Measurements from ENCODE around the gene AHCTF1.

The AHCTF1 gene

DNA sequence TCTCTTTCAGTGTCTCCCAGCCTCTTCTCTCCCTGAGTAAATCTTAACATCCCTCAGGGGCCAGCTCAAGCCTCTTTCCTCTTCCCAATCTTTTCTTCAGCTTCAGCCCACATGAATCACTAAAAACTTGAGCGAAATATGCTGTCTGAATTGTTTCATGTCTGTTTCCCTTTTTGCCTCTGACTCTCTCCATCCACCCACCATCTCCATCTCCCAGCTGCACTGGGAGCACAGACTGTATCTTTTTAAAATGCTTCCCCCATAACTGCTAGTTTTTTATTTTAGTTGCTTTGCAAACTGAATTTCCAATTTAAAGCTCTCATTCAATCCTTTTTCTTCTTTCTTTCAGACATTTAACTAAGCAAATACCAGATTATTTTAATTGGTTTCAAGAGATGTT is 3.0 kb upstream of the AHCTF1 start:
- H3K4me3 ChIP-seq (replicated peaks; ENCODE audit: low read depth, low read length): no peak overlapping the region
- DNase-seq (ENCODE audit: low read depth): no peak
- TF ChIP-seq, protein P1, sequence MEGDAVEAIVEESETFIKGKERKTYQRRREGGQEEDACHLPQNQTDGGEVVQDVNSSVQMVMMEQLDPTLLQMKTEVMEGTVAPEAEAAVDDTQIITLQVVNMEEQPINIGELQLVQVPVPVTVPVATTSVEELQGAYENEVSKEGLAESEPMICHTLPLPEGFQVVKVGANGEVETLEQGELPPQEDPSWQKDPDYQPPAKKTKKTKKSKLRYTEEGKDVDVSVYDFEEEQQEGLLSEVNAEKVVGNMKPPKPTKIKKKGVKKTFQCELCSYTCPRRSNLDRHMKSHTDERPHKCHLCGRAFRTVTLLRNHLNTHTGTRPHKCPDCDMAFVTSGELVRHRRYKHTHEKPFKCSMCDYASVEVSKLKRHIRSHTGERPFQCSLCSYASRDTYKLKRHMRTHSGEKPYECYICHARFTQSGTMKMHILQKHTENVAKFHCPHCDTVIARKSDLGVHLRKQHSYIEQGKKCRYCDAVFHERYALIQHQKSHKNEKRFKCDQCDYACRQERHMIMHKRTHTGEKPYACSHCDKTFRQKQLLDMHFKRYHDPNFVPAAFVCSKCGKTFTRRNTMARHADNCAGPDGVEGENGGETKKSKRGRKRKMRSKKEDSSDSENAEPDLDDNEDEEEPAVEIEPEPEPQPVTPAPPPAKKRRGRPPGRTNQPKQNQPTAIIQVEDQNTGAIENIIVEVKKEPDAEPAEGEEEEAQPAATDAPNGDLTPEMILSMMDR (IDR thresholded peaks at IDR 0.05; ENCODE audit: low read length, missing control alignments): no peak

DNA sequence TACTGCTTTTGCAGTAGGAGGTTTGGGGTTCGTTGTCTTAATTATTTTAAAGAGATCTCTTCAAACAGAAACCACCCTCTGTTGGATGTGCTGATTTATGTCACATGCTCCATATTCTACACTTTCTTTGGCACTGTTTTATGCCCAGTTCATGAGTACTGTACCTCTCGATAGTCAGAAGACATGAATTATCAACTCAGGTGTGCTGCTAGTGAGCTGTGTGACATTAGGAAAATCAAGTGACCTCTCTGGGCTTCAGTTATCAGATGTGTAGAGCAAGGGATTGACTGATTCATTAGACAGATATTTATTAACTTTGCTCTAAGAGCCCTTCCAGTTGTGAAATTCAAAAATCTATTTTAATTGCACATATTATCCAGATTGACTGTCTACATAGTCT is 2.1 kb upstream of the AHCTF1 start:
- DNase-seq (ENCODE audit: low read depth): no peak
- TF ChIP-seq, protein P1 (IDR thresholded peaks at IDR 0.05; ENCODE audit: low read length, missing control alignments): no peak
- no peak overlapping the region for H3K4me3 ChIP-seq (replicated peaks; ENCODE audit: low read depth, low read length)

DNA sequence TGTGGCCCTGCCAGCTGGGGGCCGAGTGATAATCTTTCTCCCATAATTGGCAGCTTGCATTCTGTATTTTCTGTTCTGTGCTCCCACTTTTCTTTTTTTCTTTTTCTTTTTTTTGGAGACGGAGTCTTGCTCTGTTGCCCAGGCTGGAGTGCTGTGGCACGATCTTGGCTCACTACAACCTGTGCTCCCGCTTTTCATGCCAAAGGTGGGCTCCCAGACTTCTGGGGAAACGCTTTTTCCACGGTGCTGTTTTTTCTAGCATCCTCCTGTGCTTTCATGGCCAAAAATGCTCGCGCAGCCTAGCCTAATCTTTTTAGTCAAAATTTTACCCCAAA is 585 bp upstream of the AHCTF1 start:
- H3K4me3 ChIP-seq (replicated peaks; ENCODE audit: low read depth, low read length): peak overlapping the region; percentile 88
- no peak for DNase-seq (ENCODE audit: low read depth)
- TF ChIP-seq, protein P1 (IDR thresholded peaks at IDR 0.05; ENCODE audit: low read length, missing control alignments): no peak

DNA sequence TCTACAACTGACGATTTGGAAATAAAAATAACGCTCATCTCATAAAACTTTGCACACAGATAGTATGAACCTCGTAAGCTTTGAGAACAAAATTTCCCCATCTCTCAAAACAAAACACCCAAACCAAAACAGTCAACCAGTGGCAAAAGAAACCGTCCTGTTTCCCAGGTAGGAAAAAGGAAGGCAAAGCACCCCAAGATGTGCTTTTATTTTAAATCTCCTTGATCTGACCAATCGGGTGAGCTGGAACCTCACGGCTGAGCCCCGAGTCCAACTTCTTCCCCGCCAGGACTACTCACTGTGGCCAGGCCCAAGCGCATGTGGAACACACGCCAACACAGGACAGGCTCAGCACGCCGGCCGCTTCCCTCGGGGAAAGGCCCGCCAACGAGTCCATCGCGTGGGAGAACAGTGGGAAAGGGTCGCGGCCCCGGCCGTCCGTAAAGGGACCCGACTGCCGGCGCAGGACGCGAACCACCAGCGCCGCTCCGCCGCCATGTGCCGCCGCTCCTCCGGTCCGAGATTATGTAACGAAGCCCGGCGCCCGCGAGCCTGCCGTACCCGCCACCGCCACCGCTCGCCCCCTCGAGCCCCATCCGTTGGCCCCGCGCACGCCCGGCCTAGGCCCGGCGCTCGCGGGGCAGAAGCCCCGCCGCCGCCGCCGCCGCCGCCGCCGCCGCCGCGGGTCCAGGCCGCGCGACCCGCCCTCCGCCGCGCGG is 759 bp downstream of the AHCTF1 start:
- TF ChIP-seq, protein P1 (IDR thresholded peaks at IDR 0.05; ENCODE audit: low read length, missing control alignments): no peak
- DNase-seq (ENCODE audit: low read depth): peak; percentile 52

DNA sequence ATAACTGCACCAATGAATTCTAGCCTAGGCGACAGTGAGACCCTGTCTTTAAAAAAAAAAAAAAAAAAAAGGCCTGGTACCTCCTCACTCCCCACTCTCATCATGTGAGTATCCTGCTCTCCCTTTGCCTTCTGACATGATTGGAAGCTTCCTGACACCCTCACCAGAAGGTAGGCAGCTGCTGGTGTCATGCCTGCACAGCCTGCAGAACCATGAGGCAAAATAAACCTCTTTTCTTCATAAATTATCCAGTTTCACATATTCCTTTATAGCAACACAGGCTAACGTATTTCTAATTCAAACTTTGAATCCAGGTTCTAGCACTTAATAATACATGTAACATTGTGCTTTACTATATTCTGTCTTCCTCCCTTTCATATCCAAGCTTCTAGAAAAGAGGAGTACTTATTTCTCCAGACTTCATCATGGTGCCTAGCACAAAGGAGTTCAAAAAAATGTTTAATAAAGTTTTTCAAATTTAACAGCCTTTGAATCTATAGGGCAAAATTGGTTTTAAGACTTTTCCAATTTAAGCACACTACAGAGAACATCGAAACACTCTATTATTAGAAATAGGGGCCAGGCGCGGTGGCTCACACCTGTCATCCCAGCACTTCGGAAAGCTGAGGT is 5.6 kb downstream of the AHCTF1 start:
- no peak overlapping the region for H3K4me3 ChIP-seq (replicated peaks; ENCODE audit: low read depth, low read length)
- TF ChIP-seq, protein P1 (IDR thresholded peaks at IDR 0.05; ENCODE audit: low read length, missing control alignments): no peak
- DNase-seq (ENCODE audit: low read depth): no peak

More for the DNA sequence above, 759 bp downstream of the AHCTF1 start:
- peak overlapping the region; percentile 88 for H3K4me3 ChIP-seq (replicated peaks; ENCODE audit: low read depth, low read length)

DNA sequence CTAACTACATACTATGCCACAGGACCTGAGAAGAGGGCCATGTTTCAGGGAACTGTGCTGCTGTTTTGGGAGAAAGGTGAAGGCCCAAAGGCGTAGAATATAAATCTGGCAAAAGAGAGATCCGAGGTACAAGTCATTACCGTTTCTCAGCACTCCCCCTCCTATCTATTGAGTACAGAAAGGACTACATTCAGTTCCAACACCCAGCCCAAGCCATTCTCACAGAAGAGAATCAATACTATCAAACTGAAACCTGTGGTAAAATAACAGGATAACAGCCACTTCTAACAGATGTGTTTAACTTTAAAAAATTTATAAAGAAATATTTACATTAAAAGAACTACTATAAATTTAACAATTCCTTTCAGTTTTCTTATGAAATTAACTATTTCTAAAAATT is 7.8 kb downstream of the AHCTF1 start:
- no peak for DNase-seq (ENCODE audit: low read depth)
- no peak overlapping the region for H3K4me3 ChIP-seq (replicated peaks; ENCODE audit: low read depth, low read length)
- TF ChIP-seq, protein P1 (IDR thresholded peaks at IDR 0.05; ENCODE audit: low read length, missing control alignments): no peak

DNA sequence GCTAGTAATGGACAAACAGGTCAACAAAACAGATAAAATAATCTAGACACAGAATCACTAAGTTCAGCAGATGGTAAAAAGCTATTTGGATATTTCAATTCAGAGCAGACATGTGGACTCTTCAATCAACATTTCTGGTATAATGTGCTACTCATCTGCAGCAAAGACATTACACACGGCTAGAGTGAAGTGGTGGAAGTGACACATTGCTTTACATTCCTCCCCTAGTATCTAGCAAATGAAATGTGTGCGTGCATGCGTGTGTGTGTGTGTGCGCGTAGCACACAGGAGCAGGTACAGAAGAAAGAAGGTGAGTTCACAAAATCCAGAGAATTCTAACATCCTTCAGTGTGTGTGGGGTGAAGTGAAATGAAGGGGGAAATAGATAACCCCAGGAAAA is 8.3 kb downstream of the AHCTF1 start:
- H3K4me3 ChIP-seq (replicated peaks; ENCODE audit: low read depth, low read length): no peak overlapping the region
- TF ChIP-seq, protein P1 (IDR thresholded peaks at IDR 0.05; ENCODE audit: low read length, missing control alignments): no peak
- no peak for DNase-seq (ENCODE audit: low read depth)
